Ovary (tissue), 9 donors: ENCODE data around the gene CCBE1. TPM values are rescaled to one million over a fixed set of nuclear protein-coding genes. Genes with fewer than 3 reads are reported as not detected.

Source experiments
- DNase-seq, 5 donors: peaks; one replicate each; pipeline ENCODE4 v3.0.0-alpha.2; 2019 to 2020
- H3K27ac ChIP-seq, 2 donors: fragments of 200-600 bp; one replicate each; pipeline versions ENCODE4 v1.5.1 to v1.8.0; 2019 to 2022
- H3K27me3 ChIP-seq: fragments of 200-600 bp; one replicate; pipeline ENCODE4 v1.8.0; 2022
- H3K36me3 ChIP-seq: fragments of 200-600 bp; sonication (generic); one replicate; pipeline ENCODE4 v1.5.1; 2019
- H3K4me1 ChIP-seq: one replicate; pipeline ENCODE4 v1.8.1; 2013; ENCODE audit warnings: mild to moderate bottlenecking, moderate library complexity; ENCODE audit not compliant: insufficient read depth
- H3K4me3 ChIP-seq: fragments of 200-600 bp; sonication (generic); one replicate; pipeline ENCODE4 v1.5.1; 2017
- H3K9me3 ChIP-seq, 2 donors: fragments of 200-600 bp in 1 of 2; sonication (generic) in 1 of 2; one replicate each; pipeline versions ENCODE4 v1.5.1 to v1.8.1; 2013 to 2019; ENCODE audit warnings: mild to moderate bottlenecking in 1 of 2, moderate library complexity in 1 of 2
- EP300 ChIP-seq: sonication (generic); formaldehyde crosslinking; IDR thresholded peaks from one replicate; pipeline ENCODE4 v1.6.1; 2017; ENCODE audit warnings: antibody characterized with exemption
- POLR2A ChIP-seq: fragments of 450-650 bp; IDR thresholded peaks from one replicate; pipeline ENCODE4 v1.6.1; 2017; ENCODE audit warnings: antibody characterized with exemption, mild to moderate bottlenecking, moderate library complexity
- WGBS, 3 donors: extraction: QIAGEN DNeasy Blood & Tissue Kit in 1 of 3; methylation state at CpG; one replicate each; pipeline versions ENCODE4 v1.1.5 to v1.1.7; 2013 to 2017; 5-methylcytosine and 5-hydroxymethylcytosine counted together
- intact Hi-C, 4 donors: fragments of 100-400 bp; cut with DNase I; formaldehyde crosslinking; loops; one replicate each; pipeline versions ENCODE4 v1.11.0 to v1.15.1; 2022 to 2023
- polyA plus RNA-seq, 2 donors: library from polyadenylated mRNA; stranded (reverse); fragments of 200-250 nt in 1 of 2; fragments of 350-450 nt in 1 of 2; fragmentation: Illumina TruSeq in 1 of 2; extraction: RNeasy Lipid Tissue Mini Kit (QIAGEN cat#74804) in 1 of 2; gene quantifications; one replicate each; pipeline ENCODE4 v1.2.3, GENCODE V29; 2013 to 2014
- total RNA-seq, 7 donors: library from RNA; depleted of rRNA in 2 of 7; stranded (reverse); fragments of >200 nt in 2 of 7; fragmentation: NEBNext Ultra II Directional in 3 of 7; extraction: Animal tissue kit (Norgen Biotek cat#: 25700) in 3 of 7; gene quantifications; one replicate each; pipeline versions ENCODE4 v1.1.0 to v1.2.4, GENCODE V29; 2016 to 2023
- TF ChIP-seq, protein P1 (sequence below), 3 donors: fragments of 450-650 bp in 2 of 3; fragments of 200-600 bp in 1 of 3; IDR thresholded peaks; one replicate each; pipeline versions ENCODE4 v1.5.1 to v1.8.0; 2016 to 2022; ENCODE audit warnings: antibody characterized with exemption in 3 of 3, mild to moderate bottlenecking in 1 of 3
- donor health status: DM: no; HTN: no; CAD: no; lungs with moderate emphysema.
- donor health status: DM: no; HTN: no; CAD: no.
- donor health status: Bipolar disorder and iron deficiency.
- donor health status: DM: yes; HTN: yes; CAD: no.
- donor health status: DM: no; HTN: no; CAD: no.
- donor health status: DM: yes; HTN: yes; CAD: no.

CCBE1 gene
- total and polyA plus RNA-seq, 9 donors = 15.9 to 109 (median 43.9) TPM

DNA sequence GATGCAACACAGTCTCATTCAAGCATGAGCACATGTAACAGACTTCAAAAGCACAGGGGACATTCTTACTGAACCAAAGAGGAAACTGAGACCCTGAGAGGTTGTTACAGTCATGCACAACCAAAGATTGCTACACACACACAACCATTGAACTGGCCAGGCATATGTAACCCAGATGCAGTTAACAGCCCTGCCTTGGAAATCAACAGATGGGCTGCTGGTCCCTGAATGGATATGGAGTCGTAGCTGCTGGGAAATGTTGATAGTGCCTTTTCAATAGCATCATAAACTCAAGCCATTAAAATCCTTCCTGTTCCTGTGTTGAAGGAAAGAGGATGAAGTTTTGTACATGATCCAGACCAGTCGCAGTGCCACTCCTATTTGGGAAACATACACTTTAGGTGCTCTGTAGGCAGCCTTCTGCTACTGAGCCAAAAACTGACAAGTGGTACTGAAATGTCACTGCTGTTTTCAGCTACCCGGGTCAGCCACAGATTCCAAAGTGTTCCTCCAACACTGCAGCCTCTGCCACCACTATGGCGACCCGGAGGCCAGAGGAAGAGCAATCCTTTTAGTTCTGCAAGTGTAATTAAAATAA is 143.9 kb downstream of the CCBE1 start:
- no peaks in the 10 kb centered on the region for H3K27me3 ChIP-seq
- TF ChIP-seq, protein P1, sequence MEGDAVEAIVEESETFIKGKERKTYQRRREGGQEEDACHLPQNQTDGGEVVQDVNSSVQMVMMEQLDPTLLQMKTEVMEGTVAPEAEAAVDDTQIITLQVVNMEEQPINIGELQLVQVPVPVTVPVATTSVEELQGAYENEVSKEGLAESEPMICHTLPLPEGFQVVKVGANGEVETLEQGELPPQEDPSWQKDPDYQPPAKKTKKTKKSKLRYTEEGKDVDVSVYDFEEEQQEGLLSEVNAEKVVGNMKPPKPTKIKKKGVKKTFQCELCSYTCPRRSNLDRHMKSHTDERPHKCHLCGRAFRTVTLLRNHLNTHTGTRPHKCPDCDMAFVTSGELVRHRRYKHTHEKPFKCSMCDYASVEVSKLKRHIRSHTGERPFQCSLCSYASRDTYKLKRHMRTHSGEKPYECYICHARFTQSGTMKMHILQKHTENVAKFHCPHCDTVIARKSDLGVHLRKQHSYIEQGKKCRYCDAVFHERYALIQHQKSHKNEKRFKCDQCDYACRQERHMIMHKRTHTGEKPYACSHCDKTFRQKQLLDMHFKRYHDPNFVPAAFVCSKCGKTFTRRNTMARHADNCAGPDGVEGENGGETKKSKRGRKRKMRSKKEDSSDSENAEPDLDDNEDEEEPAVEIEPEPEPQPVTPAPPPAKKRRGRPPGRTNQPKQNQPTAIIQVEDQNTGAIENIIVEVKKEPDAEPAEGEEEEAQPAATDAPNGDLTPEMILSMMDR (IDR thresholded peaks at IDR 0.05) = no peak
- TF ChIP-seq POLR2A = no peak
- no peaks in the 10 kb centered on the region for H3K9me3 ChIP-seq
- H3K36me3 ChIP-seq = no peaks in the 10 kb centered on the region
- no peak overlapping the region for H3K27ac ChIP-seq
- peaks cover 13% of the 10 kb centered on the region for H3K4me1 ChIP-seq
- no peak for DNase-seq
- intact Hi-C loops = no loop called here
- H3K4me3 ChIP-seq = no peak overlapping the region
- 82 to 85% (median 83%) methylated on average over 5 of the region's 5 CpGs for WGBS, 3 donors

GRCh38 chr18:59551902-59552635 is 145.2 kb downstream of the CCBE1 start:
- H3K4me3 ChIP-seq = no peak overlapping the region
- no peak for DNase-seq
- H3K9me3 ChIP-seq = no peaks in the 10 kb centered on the region
- WGBS, 3 donors = 82 to 88% (median 86%) methylated on average over 10 of the region's 10 CpGs
- peaks cover 15% of the 10 kb centered on the region for H3K4me1 ChIP-seq
- no peaks in the 10 kb centered on the region for H3K36me3 ChIP-seq
- H3K27ac ChIP-seq = no peak overlapping the region
- TF ChIP-seq POLR2A (no peak), EP300 (no peak)
- TF ChIP-seq, protein P1 (IDR thresholded peaks at IDR 0.05) = no peak
- no peaks in the 10 kb centered on the region for H3K27me3 ChIP-seq
- intact Hi-C loops = no loop called here

GRCh38 chr18:59550174-59550516 is 147.1 kb downstream of the CCBE1 start:
- Histone ChIP-seq H3K27ac (no peak overlapping the region), H3K4me3 (no peak overlapping the region), H3K36me3 (no peaks in the 10 kb centered on the region), H3K9me3 (no peaks in the 10 kb centered on the region), H3K4me1 (peaks cover 9% of the 10 kb centered on the region), H3K27me3 (no peaks in the 10 kb centered on the region)
- WGBS, 3 donors = 83 to 91% (median 89%) methylated on average over 4 of the region's 4 CpGs
- intact Hi-C loops = no loop called here
- TF ChIP-seq, protein P1 (IDR thresholded peaks at IDR 0.05) = no peak
- no peak for TF ChIP-seq POLR2A
- TF ChIP-seq EP300 = no peak
- DNase-seq = no peak

- Histone ChIP-seq H3K27ac (no peak overlapping the region), H3K9me3 (no peaks in the 10 kb centered on the region), H3K4me1 (peaks cover 9% of the 10 kb centered on the region), H3K36me3 (no peaks in the 10 kb centered on the region), H3K27me3 (no peaks in the 10 kb centered on the region), H3K4me3 (no peak overlapping the region)
- DNase-seq = no peak
- WGBS, 3 donors = 44 to 55% (median 52%) methylated on average over 3 of the region's 3 CpGs
- intact Hi-C loops = no loop called here
- TF ChIP-seq EP300 (no peak), POLR2A (no peak)
- TF ChIP-seq, protein P1 (IDR thresholded peaks at IDR 0.05) = no peak
Observed at GRCh38 chr18:59549503-59550173, 147.6 kb downstream of the CCBE1 start.
